Mucosa of stomach (tissue), 1 donor: ENCODE results near the gene QSOX2.

ENCODE experiments used
- H3K27me3 ChIP-seq: one replicate; pipeline ENCODE4 v1.7.0; 2013; ENCODE audit warnings: mild to moderate bottlenecking, low read length; ENCODE audit not compliant: control insufficient read depth, insufficient read depth
- H3K36me3 ChIP-seq: one replicate; pipeline ENCODE4 v1.7.0; 2013; ENCODE audit warnings: low read length; ENCODE audit not compliant: control insufficient read depth, insufficient read depth
- H3K4me1 ChIP-seq: one replicate; pipeline ENCODE4 v1.7.0; 2013; ENCODE audit warnings: mild to moderate bottlenecking, low read length; ENCODE audit not compliant: control insufficient read depth, insufficient read depth
- H3K4me3 ChIP-seq: one replicate; pipeline ENCODE4 v1.7.0; 2013; ENCODE audit warnings: low read length
- H3K9ac ChIP-seq: one replicate; pipeline ENCODE4 v1.7.0; 2013; ENCODE audit warnings: mild to moderate bottlenecking, low read length, moderate library complexity
- H3K9me3 ChIP-seq: one replicate; pipeline ENCODE4 v1.7.0; 2013; ENCODE audit warnings: mild to moderate bottlenecking, low read length, moderate library complexity; ENCODE audit not compliant: control insufficient read depth
- donor health status: Pancreatic carcinoma.

The QSOX2 gene

GRCh38 chr9:136212345-136212950, 33.2 kb downstream of the QSOX2 start:
- Histone ChIP-seq H3K27me3 (no peaks in the 10 kb centered on the region), H3K4me1 (no peaks in the 10 kb centered on the region), H3K9me3 (no peaks in the 10 kb centered on the region), H3K4me3 (no peak overlapping the region), H3K9ac (no peak overlapping the region), H3K36me3 (peaks cover 8% of the 10 kb centered on the region)

GRCh38 chr9:136211441-136212344, 33.9 kb downstream of the QSOX2 start:
- Histone ChIP-seq H3K36me3 (peaks cover 8% of the 10 kb centered on the region), H3K9ac (no peak overlapping the region), H3K4me1 (no peaks in the 10 kb centered on the region), H3K9me3 (no peaks in the 10 kb centered on the region), H3K4me3 (no peak overlapping the region), H3K27me3 (no peaks in the 10 kb centered on the region)

- Histone ChIP-seq H3K9me3 (no peaks in the 10 kb centered on the region), H3K36me3 (peaks cover 8% of the 10 kb centered on the region), H3K27me3 (no peaks in the 10 kb centered on the region), H3K9ac (no peak overlapping the region), H3K4me1 (no peaks in the 10 kb centered on the region), H3K4me3 (no peak overlapping the region)
These were observed 34.6 kb downstream of the QSOX2 start for GRCh38 chr9:136211006-136211405.

- Histone ChIP-seq H3K9me3 (no peaks in the 10 kb centered on the region), H3K27me3 (peaks cover 2% of the 10 kb centered on the region), H3K9ac (no peak overlapping the region), H3K4me1 (no peaks in the 10 kb centered on the region), H3K36me3 (peaks cover 8% of the 10 kb centered on the region), H3K4me3 (no peak overlapping the region)
These were observed 35.3 kb downstream of the QSOX2 start for GRCh38 chr9:136210276-136210675.

- Histone ChIP-seq H3K4me1 (no peaks in the 10 kb centered on the region), H3K27me3 (peaks cover 4% of the 10 kb centered on the region), H3K9ac (no peak overlapping the region), H3K9me3 (no peaks in the 10 kb centered on the region), H3K36me3 (peaks cover 5% of the 10 kb centered on the region), H3K4me3 (no peak overlapping the region)
These were observed 35.8 kb downstream of the QSOX2 start for GRCh38 chr9:136209786-136210185.

- no peaks in the 10 kb centered on the region for H3K36me3 ChIP-seq
- H3K9me3 ChIP-seq, result no peaks in the 10 kb centered on the region
- no peak overlapping the region for H3K4me3 ChIP-seq
- H3K4me1 ChIP-seq, result no peaks in the 10 kb centered on the region
- H3K9ac ChIP-seq, result no peak overlapping the region
- H3K27me3 ChIP-seq, result peaks cover 10% of the 10 kb centered on the region
These were observed 36.4 kb downstream of the QSOX2 start for GRCh38 chr9:136209232-136209631.

GRCh38 chr9:136208675-136209074, 36.9 kb downstream of the QSOX2 start:
- H3K9me3 ChIP-seq, result no peaks in the 10 kb centered on the region
- H3K9ac ChIP-seq, result no peak overlapping the region
- no peaks in the 10 kb centered on the region for H3K4me1 ChIP-seq
- H3K4me3 ChIP-seq, result no peak overlapping the region
- H3K36me3 ChIP-seq, result no peaks in the 10 kb centered on the region
- peaks cover 16% of the 10 kb centered on the region for H3K27me3 ChIP-seq

GRCh38 chr9:136207616-136208015, 38.0 kb downstream of the QSOX2 start:
- Histone ChIP-seq H3K36me3 (no peaks in the 10 kb centered on the region), H3K4me1 (no peaks in the 10 kb centered on the region), H3K9me3 (no peaks in the 10 kb centered on the region), H3K4me3 (no peak overlapping the region), H3K27me3 (peaks cover 23% of the 10 kb centered on the region), H3K9ac (no peak overlapping the region)

GRCh38 chr9:136206602-136207275, 38.9 kb downstream of the QSOX2 start:
- no peak overlapping the region for H3K9ac ChIP-seq
- H3K4me1 ChIP-seq, result no peaks in the 10 kb centered on the region
- no peaks in the 10 kb centered on the region for H3K36me3 ChIP-seq
- H3K4me3 ChIP-seq, result no peak overlapping the region
- H3K27me3 ChIP-seq, result peaks cover 32% of the 10 kb centered on the region
- no peaks in the 10 kb centered on the region for H3K9me3 ChIP-seq

GRCh38 chr9:136205707-136205992, 40.0 kb downstream of the QSOX2 start:
- Histone ChIP-seq H3K36me3 (no peaks in the 10 kb centered on the region), H3K9me3 (no peaks in the 10 kb centered on the region), H3K4me1 (no peaks in the 10 kb centered on the region), H3K27me3 (peaks cover 43% of the 10 kb centered on the region), H3K9ac (no peak overlapping the region), H3K4me3 (no peak overlapping the region)

GRCh38 chr9:136204838-136205706, 40.5 kb downstream of the QSOX2 start, which contains the start of gene LHX3:
TSS of gene LHX3 (minus strand) at chr9:136205128. CDS start at chr9:136205012, 116 bp downstream.
- Histone ChIP-seq H3K27me3 (peaks cover 48% of the 10 kb centered on the region), H3K9ac (no peak within 1 kb of the TSS), H3K36me3 (no peaks in the 10 kb centered on the region), H3K4me1 (no peaks in the 10 kb centered on the region), H3K4me3 (no peak within 1 kb of the TSS), H3K9me3 (no peaks in the 10 kb centered on the region)
